ENCODE data around the gene PWWP2B. TPM values are rescaled to one million over a fixed set of nuclear protein-coding genes. Genes with fewer than 3 reads are reported as not detected.
"Not testable (repeated sequence)": the region's sequence is repeated elsewhere in the genome, so short reads cannot be mapped to it uniquely, and the experiment has no call there.

The PWWP2B gene
- total RNA-seq, 2 donors from 2014 or later: 7.7 to 8.1 TPM

GRCh38 chr10:132374612-132375011 is 22.4 kb upstream of the PWWP2B start:
- Histone ChIP-seq H3K27ac (no peak overlapping the region), H3K9me3 (no peaks in the 10 kb centered on the region), H3K27me3 (no peaks in the 10 kb centered on the region), H3K4me3 (no peak overlapping the region), H3K36me3 (no peaks in the 10 kb centered on the region), H3K4me1 (no peaks in the 10 kb centered on the region)
- no peak for TF ChIP-seq CTCF (IDR thresholded peaks at IDR 0.05)
- no peak for DNase-seq (ENCODE audit: low spot score)

- no peak for TF ChIP-seq CTCF (IDR thresholded peaks at IDR 0.05)
- H3K9me3 ChIP-seq: no peaks in the 10 kb centered on the region
- H3K27ac ChIP-seq: no peak overlapping the region
- no peak for DNase-seq (ENCODE audit: low spot score)
- H3K27me3 ChIP-seq: no peaks in the 10 kb centered on the region
- H3K4me1 ChIP-seq: no peaks in the 10 kb centered on the region
- H3K4me3 ChIP-seq: no peak overlapping the region
- H3K36me3 ChIP-seq: no peaks in the 10 kb centered on the region
Measured at GRCh38 chr10:132375116-132375794, 21.7 kb upstream of the PWWP2B start.

GRCh38 chr10:132375795-132376297 is 21.2 kb upstream of the PWWP2B start:
- Histone ChIP-seq H3K9me3 (no peaks in the 10 kb centered on the region), H3K36me3 (no peaks in the 10 kb centered on the region), H3K4me1 (no peaks in the 10 kb centered on the region), H3K27me3 (no peaks in the 10 kb centered on the region), H3K27ac (no peak overlapping the region), H3K4me3 (no peak overlapping the region)
- TF ChIP-seq CTCF (IDR thresholded peaks at IDR 0.05): no peak
- no peak for DNase-seq (ENCODE audit: low spot score)

- no peak for TF ChIP-seq CTCF (IDR thresholded peaks at IDR 0.05)
- Histone ChIP-seq H3K9me3 (no peaks in the 10 kb centered on the region), H3K36me3 (no peaks in the 10 kb centered on the region), H3K27ac (no peak overlapping the region), H3K4me1 (no peaks in the 10 kb centered on the region), H3K27me3 (no peaks in the 10 kb centered on the region), H3K4me3 (no peak overlapping the region)
- no peak for DNase-seq (ENCODE audit: low spot score)
Measured at GRCh38 chr10:132376394-132376851, 20.6 kb upstream of the PWWP2B start.

- Histone ChIP-seq H3K27ac (no peak overlapping the region), H3K36me3 (no peaks in the 10 kb centered on the region), H3K9me3 (no peaks in the 10 kb centered on the region), H3K27me3 (no peaks in the 10 kb centered on the region), H3K4me1 (no peaks in the 10 kb centered on the region), H3K4me3 (no peak overlapping the region)
- TF ChIP-seq CTCF (IDR thresholded peaks at IDR 0.05): no peak
- DNase-seq (ENCODE audit: low spot score): no peak
Measured at GRCh38 chr10:132377326-132377725, 19.7 kb upstream of the PWWP2B start.

- H3K36me3 ChIP-seq; H3K27ac ChIP-seq; H3K27me3 ChIP-seq; H3K9me3 ChIP-seq; DNase-seq (ENCODE audit: low spot score); H3K4me3 ChIP-seq; H3K4me1 ChIP-seq: not testable (repeated sequence)
Measured at GRCh38 chr10:132379026-132379425, 18.0 kb upstream of the PWWP2B start.

- not testable (repeated sequence) for H3K27ac ChIP-seq; H3K4me3 ChIP-seq; H3K36me3 ChIP-seq; DNase-seq (ENCODE audit: low spot score); H3K4me1 ChIP-seq; H3K27me3 ChIP-seq; H3K9me3 ChIP-seq
Measured at GRCh38 chr10:132380986-132381385, 16.0 kb upstream of the PWWP2B start.

Measured in right atrium auricular region (tissue), 2 donors.